Neural cell (in vitro differentiated cells): Measurements from ENCODE around the gene KPNA1. TPM values are rescaled to one million over a fixed set of nuclear protein-coding genes. Genes with fewer than 3 reads are reported as not detected.

Experiments used
- H2AFZ ChIP-seq: fragments of 200-600, 300-800 bp; sonication (generic), shearing (Covaris generic); 2 replicates; pipeline ENCODE4 v1.6.0; 2014; ENCODE audit warnings: low read depth, mild to moderate bottlenecking, antibody characterized with exemption, low read length, moderate library complexity
- H3F3A ChIP-seq: fragments of 200-600 bp; shearing (Covaris generic); 2 replicates; pipeline ENCODE4 v1.6.1; 2016; ENCODE audit warnings: mild to moderate bottlenecking, moderate library complexity, mixed read lengths, antibody characterized with exemption, low read length; ENCODE audit not compliant: insufficient read depth, poor library complexity, severe bottlenecking
- H3K27ac ChIP-seq: fragments of 200-600, 300-800 bp; sonication (generic), shearing (Covaris generic); 2 replicates; pipeline ENCODE4 v1.5.1; 2014; ENCODE audit warnings: mild to moderate bottlenecking, low read length, moderate library complexity
- H3K27me3 ChIP-seq: fragments of 300-800, 200-600 bp; sonication (generic), shearing (Covaris generic); 2 replicates; pipeline ENCODE4 v1.6.0; 2014; ENCODE audit warnings: mild to moderate bottlenecking, low read depth, low read length, moderate library complexity; ENCODE audit not compliant: insufficient read depth
- H3K36me3 ChIP-seq: fragments of 300-800, 200-600 bp; sonication (generic), shearing (Covaris generic); 2 replicates; pipeline ENCODE4 v1.5.1; 2014; ENCODE audit warnings: mild to moderate bottlenecking, antibody characterized with exemption, low read length, moderate library complexity; ENCODE audit not compliant: insufficient read depth
- H3K4me2 ChIP-seq: fragments of 300-800, 200-600 bp; sonication (generic), shearing (Covaris generic); 2 replicates; pipeline ENCODE4 v1.6.0; 2014; ENCODE audit warnings: mild to moderate bottlenecking, low read length
- H3K4me3 ChIP-seq: fragments of 300-800, 200-600 bp; sonication (generic), shearing (Covaris generic); 2 replicates; pipeline ENCODE4 v1.5.1; 2014; ENCODE audit warnings: mild to moderate bottlenecking, low read length, moderate library complexity
- H3K79me2 ChIP-seq: fragments of 200-600 bp; shearing (Covaris generic); replicated peaks from 2 replicates; pipeline ENCODE4 v1.6.0; 2014; ENCODE audit warnings: mild to moderate bottlenecking, low read length, moderate library complexity; ENCODE audit not compliant: insufficient read depth
- H3K9ac ChIP-seq: fragments of 300-800, 200-600 bp; sonication (generic), shearing (Covaris generic); 2 replicates; pipeline ENCODE4 v1.6.1; 2016; ENCODE audit warnings: mild to moderate bottlenecking, low read length, mixed read lengths
- H3K9me2 ChIP-seq: fragments of 200-600 bp; shearing (Covaris generic); 2 replicates; pipeline ENCODE4 v1.6.1; 2016; ENCODE audit warnings: mild to moderate bottlenecking, low read length, mixed read lengths; ENCODE audit not compliant: insufficient read depth
- H3K9me3 ChIP-seq: fragments of 200-600, 300-800 bp; sonication (generic), shearing (Covaris generic); 2 replicates; pipeline ENCODE4 v1.6.1; 2016; ENCODE audit warnings: mild to moderate bottlenecking, mixed run types, low read length, moderate library complexity, mixed read lengths
- H4K20me1 ChIP-seq: fragments of 200-600 bp; shearing (Covaris generic); 2 replicates; pipeline ENCODE4 v1.6.1; 2016; ENCODE audit warnings: mild to moderate bottlenecking, mixed run types; ENCODE audit not compliant: insufficient read depth
- CTCF ChIP-seq: fragments of 450-650 bp; IDR thresholded peaks from 2 replicates; pipeline ENCODE4 v1.5.1; 2014; ENCODE audit warnings: antibody characterized with exemption, mild to moderate bottlenecking, moderate library complexity; ENCODE audit not compliant: poor library complexity, severe bottlenecking
- EP300 ChIP-seq: fragments of 450-650 bp; conservative IDR thresholded peaks from 2 replicates; pipeline ENCODE4 v1.6.1; 2014; ENCODE audit warnings: antibody characterized with exemption, mild to moderate bottlenecking, moderate library complexity; ENCODE audit not compliant: poor library complexity, severe bottlenecking
- EZH2 ChIP-seq: fragments of 200-600, 300-800 bp; shearing (Covaris generic), sonication (generic); IDR thresholded peaks from 2 replicates; pipeline ENCODE4 v1.6.1; 2014; ENCODE audit warnings: antibody characterized with exemption, low read length, borderline replicate concordance, mild to moderate bottlenecking; ENCODE audit not compliant: insufficient read depth, poor library complexity, severe bottlenecking
- MXI1 ChIP-seq: fragments of 450-650 bp; conservative IDR thresholded peaks from 2 replicates; pipeline ENCODE4 v1.6.1; 2014; ENCODE audit warnings: antibody characterized with exemption, mild to moderate bottlenecking; ENCODE audit not compliant: poor library complexity, severe bottlenecking
- POLR2AphosphoS5 ChIP-seq: IDR thresholded peaks from 2 replicates; pipeline ENCODE4 v1.6.1; 2012
- RAD21 ChIP-seq: fragments of 450-650 bp; conservative IDR thresholded peaks from 2 replicates; pipeline ENCODE4 v1.6.1; 2014; ENCODE audit warnings: antibody characterized with exemption, mild to moderate bottlenecking, moderate library complexity
- SMC3 ChIP-seq: fragments of 450-650 bp; conservative IDR thresholded peaks from 2 replicates; pipeline ENCODE4 v1.6.1; 2014; ENCODE audit warnings: antibody characterized with exemption, mild to moderate bottlenecking, moderate library complexity; ENCODE audit not compliant: poor library complexity
- TAF1 ChIP-seq: IDR thresholded peaks from 2 replicates; pipeline ENCODE4 v1.6.1; 2012; ENCODE audit warnings: low read depth
- polyA plus RNA-seq: library from polyadenylated mRNA; depleted of rRNA; stranded (reverse); fragments of >200 nt; gene quantifications from 2 replicates; pipeline ENCODE4 v1.2.3, GENCODE V29; 2014
- TF ChIP-seq, protein P1 (sequence below): IDR thresholded peaks from 2 replicates; pipeline ENCODE4 v1.6.1; 2012; ENCODE audit warnings: borderline replicate concordance

The KPNA1 gene
- polyA plus RNA-seq, 1 donor from 2014 or later: 35.8 TPM

GRCh38 chr3:122421836-122422235 is 92.9 kb downstream of the KPNA1 start:
- no peaks in the 10 kb centered on the region for H3K9me3 ChIP-seq
- H3F3A ChIP-seq: no peaks in the 10 kb centered on the region
- no peaks in the 10 kb centered on the region for H3K27me3 ChIP-seq
- no peaks in the 10 kb centered on the region for H3K9me2 ChIP-seq
- H3K27ac ChIP-seq: no peak overlapping the region
- H3K36me3 ChIP-seq: peaks cover 9% of the 10 kb centered on the region
- peaks cover 12% of the 10 kb centered on the region for H3K79me2 ChIP-seq
- H2AFZ ChIP-seq: no peak overlapping the region
- H4K20me1 ChIP-seq: no peaks in the 10 kb centered on the region
- no peak overlapping the region for H3K4me2 ChIP-seq
- no peak overlapping the region for H3K4me3 ChIP-seq
- TF ChIP-seq EP300 (no peak), RAD21 (no peak), TAF1 (no peak), SMC3 (no peak), POLR2AphosphoS5 (no peak), CTCF (no peak), MXI1 (no peak), EZH2 (no peak)
- TF ChIP-seq, protein P1, sequence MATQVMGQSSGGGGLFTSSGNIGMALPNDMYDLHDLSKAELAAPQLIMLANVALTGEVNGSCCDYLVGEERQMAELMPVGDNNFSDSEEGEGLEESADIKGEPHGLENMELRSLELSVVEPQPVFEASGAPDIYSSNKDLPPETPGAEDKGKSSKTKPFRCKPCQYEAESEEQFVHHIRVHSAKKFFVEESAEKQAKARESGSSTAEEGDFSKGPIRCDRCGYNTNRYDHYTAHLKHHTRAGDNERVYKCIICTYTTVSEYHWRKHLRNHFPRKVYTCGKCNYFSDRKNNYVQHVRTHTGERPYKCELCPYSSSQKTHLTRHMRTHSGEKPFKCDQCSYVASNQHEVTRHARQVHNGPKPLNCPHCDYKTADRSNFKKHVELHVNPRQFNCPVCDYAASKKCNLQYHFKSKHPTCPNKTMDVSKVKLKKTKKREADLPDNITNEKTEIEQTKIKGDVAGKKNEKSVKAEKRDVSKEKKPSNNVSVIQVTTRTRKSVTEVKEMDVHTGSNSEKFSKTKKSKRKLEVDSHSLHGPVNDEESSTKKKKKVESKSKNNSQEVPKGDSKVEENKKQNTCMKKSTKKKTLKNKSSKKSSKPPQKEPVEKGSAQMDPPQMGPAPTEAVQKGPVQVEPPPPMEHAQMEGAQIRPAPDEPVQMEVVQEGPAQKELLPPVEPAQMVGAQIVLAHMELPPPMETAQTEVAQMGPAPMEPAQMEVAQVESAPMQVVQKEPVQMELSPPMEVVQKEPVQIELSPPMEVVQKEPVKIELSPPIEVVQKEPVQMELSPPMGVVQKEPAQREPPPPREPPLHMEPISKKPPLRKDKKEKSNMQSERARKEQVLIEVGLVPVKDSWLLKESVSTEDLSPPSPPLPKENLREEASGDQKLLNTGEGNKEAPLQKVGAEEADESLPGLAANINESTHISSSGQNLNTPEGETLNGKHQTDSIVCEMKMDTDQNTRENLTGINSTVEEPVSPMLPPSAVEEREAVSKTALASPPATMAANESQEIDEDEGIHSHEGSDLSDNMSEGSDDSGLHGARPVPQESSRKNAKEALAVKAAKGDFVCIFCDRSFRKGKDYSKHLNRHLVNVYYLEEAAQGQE: no peak
- H3K9ac ChIP-seq: no peak overlapping the region

DNA sequence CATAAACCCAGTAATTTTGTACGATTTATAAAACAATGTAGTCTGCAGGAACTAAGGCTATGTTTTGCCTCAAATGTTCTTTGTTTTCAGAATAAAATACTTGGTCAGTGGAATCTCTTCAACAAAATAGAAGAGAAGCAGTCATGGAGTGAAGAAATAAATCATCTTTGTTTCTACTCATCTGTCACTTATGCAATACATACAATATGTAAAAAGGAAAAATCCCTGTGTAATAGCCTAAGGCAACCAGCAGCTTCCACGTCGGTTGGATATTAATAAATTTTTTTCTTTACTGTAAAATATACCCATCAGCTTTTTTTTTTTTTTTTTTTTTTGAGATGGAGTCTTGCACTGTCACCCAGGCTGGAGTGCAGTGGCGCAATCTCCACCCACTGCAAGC is 93.6 kb downstream of the KPNA1 start:
- Histone ChIP-seq H3K9me2 (no peaks in the 10 kb centered on the region), H3K9ac (no peak overlapping the region), H2AFZ (no peak overlapping the region), H3K4me3 (no peak overlapping the region), H4K20me1 (no peaks in the 10 kb centered on the region), H3F3A (no peaks in the 10 kb centered on the region), H3K27me3 (no peaks in the 10 kb centered on the region), H3K4me2 (no peak overlapping the region), H3K79me2 (peaks cover 17% of the 10 kb centered on the region), H3K27ac (no peak overlapping the region), H3K9me3 (no peaks in the 10 kb centered on the region), H3K36me3 (peaks cover 2% of the 10 kb centered on the region)
- TF ChIP-seq CTCF (no peak), POLR2AphosphoS5 (no peak), EZH2 (no peak), EP300 (no peak)
